ENCODE results near the gene PAPSS2.

Gene PAPSS2

GRCh38 chr10:87672551-87672950 is 12.9 kb downstream of the PAPSS2 start:
- DNase-seq = no peak

- no peak for DNase-seq
Observed at GRCh38 chr10:87674943-87675342, 15.3 kb downstream of the PAPSS2 start.

DNA sequence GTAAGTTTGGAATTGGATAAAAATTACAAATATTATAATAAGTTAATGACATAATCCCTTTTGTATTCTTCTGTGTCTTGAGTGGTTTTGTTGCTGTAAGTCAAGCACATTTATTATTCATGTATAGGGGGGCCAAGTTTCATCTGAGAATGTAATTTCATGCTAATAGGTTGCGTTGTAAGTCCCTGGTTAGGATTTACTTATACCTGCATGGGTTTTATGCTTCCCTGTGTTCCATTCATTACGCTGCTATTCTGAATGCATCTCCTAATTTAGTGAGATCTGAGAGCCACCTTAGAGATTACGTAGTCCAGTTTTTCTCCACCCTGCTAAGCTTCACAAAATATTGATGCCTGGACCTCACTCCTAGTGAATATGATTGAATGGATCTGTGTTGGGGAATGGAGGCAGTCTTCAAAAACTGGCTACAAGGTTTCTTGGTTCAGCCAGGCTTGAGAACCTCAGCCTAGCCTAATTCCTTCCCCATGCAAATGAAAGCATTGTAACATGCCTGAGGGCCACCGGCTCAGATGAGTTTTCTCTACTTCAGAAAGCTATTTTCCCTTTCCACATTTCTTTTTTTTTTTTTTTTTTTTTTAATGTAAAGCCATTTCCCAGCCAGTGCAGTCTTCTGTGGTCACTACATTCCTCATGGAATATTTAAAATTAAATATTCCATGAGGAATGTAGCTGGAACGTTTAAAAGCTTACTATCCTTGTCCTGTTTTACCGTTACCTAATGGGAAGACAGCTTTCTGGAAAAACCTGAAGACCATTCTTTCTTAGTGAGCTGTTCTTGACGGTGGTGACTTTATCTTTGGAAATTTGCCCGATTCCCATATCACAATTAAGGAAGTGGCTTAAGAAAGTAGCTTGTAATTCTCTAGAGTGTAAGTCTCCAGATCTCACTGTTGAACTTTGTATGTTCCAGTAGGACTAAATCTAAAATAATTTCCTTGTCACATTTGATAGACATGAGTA is 16.0 kb downstream of the PAPSS2 start:
- DNase-seq = no peak

GRCh38 chr10:87677595-87677994 is 17.9 kb downstream of the PAPSS2 start:
- no peak for DNase-seq

- DNase-seq = no peak
Observed at GRCh38 chr10:87678302-87678701, 18.6 kb downstream of the PAPSS2 start.

DNA sequence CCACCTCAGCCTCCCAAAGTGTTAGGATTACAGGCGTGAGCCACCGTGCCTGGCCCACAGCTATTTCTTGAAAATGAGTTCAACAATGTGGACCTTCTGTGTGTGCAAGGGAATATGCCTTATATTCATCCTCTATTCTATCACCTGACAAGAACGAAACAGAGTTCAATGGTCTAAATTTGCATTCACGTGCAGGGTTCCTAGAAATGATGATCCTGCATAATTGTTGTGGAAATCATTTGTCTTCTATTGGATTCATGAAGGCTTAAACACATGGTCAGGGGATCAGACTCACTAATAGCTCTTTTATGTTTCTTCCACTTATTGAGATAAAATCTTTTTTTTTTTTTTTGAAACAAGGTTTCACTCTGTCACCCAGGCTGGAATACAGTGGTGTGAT is 23.7 kb downstream of the PAPSS2 start:
- DNase-seq = no peak

- DNase-seq = no peak
Observed at GRCh38 chr10:87684001-87684638, 24.4 kb downstream of the PAPSS2 start.

DNA sequence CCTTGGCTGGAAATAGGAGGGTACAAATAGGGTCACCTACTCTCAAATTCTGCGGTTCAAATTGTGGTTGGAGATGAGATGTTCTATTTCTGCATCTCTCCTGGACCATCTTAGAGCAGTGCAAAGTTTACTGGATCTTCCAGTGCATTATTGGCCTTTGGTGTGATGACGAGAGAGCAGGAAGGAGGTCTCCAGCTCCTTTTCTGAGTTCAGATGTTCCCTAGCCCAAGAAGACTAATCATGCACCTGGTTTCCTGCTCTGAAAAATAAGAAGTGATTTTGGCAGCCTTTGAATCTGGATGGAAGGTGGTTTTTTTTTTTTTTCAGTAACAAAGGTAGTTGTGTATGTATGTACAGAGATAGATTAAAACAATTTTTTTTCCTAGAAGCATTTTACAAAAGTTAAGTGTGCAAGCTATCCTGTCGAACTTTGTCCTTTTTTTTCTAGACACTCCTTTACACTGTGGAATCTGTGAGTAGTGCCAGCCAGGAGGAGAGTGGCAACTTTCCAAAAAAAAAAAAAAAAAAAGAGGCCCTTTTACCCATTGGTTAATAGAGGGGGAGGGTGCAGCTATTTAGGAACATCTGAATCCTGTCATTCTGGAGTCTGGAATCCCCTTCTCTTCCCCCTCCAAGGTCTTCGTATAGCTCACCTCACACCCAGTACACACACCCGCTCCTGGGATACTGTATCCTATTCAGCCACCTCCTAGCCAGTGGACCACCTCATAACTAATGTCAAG is 26.3 kb downstream of the PAPSS2 start:
- no peak for DNase-seq

DNA sequence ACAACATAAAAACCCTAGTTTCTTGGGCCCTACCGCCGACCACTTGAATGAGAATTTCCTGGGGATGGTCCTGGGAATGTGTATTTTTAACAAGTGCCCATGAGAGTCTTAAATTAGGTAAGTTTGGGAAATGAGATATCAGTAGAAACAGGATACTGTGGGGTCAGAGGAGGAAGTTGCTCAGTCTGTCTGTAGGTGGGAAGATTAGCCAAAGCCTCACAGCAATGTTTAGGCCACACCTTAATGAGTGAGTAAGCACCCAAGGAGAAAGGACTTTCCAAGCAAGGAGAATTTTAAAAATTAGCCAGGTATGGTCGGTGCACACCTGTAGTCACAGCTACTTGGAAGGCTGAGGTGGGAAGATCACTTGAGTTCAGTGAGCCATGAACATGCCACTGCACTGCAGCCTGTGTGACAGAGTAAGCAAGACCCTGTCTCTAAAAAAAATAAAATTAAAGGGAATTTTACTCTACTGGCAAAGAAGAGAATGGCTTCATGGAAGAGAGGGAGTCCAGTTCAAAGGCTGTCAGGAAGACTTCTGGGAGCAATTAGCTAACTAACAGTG is 31.9 kb downstream of the PAPSS2 start:
- no peak for DNase-seq

- no peak for DNase-seq
Observed at GRCh38 chr10:87692956-87693484, 33.3 kb downstream of the PAPSS2 start.

DNA sequence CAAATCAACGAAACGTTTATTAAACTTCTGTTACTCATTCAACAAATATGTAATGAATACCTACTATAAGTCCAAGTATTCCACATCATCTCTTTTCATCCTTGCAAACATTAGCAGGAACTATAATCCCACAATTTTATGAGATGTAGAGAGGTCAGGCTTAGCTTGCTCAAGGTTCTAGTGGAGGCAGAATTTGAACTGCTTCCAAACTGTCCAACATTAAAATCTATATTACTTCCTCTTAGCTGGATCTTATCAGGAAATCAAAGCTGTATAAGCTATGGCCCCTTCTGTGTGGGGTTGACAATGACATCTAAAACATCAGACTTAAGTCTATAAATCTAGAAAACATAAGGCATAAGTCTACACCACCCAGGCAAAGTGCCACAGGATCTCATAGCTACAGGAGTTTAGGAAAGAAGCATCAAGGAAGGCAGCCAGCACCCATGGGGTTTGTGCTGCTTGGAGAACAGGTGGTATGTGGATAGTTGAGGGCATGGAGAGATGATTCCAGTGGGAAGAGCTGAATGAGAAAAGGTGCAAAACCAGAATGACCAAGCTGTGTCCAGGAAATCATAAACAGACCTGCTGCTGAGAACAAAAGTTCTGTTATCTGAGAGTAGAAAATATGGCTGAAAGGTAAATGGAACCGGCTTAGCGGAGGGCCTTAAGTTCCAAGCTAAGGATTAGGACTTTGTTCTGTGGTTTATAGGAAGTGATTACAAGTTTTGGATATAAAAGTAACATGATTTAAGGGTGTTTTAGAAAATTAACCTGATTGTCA is 34.5 kb downstream of the PAPSS2 start:
- DNase-seq = no peak

- DNase-seq = no peak
Observed at GRCh38 chr10:87695074-87695473, 35.4 kb downstream of the PAPSS2 start.

DNA sequence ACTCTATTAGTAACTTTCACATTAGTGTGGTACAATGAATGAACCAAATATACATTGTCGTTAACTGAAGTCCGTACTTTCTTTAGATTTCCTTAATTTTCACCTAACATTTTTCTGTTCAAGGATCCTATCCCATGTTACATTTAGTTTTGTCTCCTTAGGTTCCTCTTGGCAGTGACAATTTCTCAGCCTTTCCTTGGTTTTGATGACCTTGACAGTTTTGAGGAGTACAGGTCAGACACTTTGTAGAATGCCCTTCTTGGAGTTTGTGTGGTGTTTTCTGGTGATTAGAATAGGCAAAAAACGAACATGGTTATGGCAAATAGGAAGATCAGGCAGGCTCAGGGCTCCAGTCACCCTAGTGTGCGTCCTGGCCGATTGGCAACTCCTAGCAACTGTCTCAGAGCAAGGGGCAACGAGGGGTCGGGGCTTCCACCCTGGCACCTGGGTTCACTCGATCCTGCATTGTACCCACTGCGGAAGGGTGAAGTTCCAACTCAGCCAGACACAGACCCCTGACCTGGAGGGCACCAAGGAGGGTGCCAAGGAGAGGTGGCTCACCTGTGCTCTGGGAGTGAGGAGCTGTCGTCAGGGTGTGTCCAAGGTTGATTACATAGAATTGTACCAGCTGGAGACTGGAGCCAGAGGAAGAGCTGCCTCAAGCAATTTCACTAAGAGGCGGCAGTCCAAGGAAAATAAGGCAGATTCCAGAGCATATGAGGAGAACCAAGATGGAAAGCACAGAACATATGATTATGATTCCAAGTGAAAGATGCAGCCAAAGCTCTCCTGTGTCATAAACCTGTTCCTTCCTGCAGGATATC is 37.5 kb downstream of the PAPSS2 start:
- DNase-seq = no peak

GRCh38 chr10:87700031-87700796 is 40.5 kb downstream of the PAPSS2 start:
- DNase-seq = no peak

DNA sequence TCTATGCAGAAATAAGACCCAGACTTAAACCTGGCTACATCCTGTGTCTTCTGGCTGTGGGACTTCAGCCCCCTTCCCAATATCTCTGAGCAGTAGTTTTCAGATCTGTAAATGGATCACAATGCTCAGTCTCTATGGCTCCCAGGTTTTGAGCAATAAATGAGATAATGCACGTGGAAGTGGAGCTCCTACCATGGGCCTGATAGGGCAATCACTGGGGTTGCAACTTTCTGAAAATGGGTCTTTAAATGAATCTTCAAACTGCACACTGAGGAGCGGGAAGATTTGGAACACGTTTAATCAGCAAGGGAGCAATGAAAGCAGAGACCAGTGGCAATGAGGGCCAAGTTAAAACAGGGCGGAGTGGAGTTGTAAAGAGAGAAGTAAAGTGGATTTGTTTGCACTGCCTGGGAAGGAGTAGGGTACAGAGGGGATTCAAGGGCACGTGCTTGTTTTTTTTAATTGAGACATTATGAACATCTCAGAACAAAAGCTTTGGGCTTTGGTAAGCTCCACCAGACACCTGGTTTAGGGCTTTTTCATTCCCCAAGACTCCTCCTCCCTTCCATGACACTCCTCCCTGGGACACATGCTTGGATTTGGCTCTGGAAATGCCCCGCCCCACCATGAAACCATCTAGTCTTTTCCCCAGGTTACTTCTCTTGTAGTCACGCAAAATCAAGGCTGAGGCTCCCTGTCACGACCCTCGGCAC is 42.7 kb downstream of the PAPSS2 start:
- DNase-seq = no peak

GRCh38 chr10:87702973-87703294 is 43.3 kb downstream of the PAPSS2 start:
- no peak for DNase-seq

DNA sequence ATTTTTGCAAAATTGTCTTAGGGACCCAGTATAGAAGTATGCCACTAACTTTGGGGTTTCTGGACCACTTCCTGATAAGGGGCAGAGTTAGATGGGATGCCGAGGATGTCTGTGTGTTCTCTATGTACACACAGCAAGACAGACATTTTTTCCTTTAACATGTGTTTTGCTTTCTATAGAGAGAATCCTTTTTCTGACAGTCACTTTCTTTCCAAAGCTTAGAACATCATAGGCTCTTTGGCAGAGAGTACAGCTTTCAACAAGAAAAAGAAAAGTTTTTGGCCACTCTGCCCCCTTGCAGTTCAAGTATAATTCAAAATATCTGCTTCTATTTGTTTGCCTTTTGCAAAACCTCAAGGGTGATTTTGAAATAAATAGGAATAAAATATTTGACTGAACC is 44.1 kb downstream of the PAPSS2 start:
- DNase-seq = no peak

DNA sequence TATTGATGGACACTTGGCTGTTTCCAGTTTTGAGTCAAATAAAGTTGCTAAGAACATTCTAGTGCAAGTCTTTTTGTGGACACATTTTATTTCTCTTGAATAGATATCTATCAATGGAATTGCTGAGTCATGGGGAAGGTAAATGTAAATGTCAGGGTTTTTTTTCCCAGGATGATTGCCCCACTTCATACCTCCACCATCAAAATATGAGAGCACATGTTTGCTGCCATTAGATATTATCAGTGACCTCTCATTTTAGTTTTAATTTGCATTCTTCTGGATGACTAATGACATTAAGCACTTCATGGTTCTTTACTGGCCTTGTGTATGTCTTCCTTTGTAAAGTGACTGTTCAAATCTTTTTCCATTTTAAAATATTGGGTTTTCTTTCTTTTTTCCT is 45.7 kb downstream of the PAPSS2 start:
- DNase-seq = no peak

DNA sequence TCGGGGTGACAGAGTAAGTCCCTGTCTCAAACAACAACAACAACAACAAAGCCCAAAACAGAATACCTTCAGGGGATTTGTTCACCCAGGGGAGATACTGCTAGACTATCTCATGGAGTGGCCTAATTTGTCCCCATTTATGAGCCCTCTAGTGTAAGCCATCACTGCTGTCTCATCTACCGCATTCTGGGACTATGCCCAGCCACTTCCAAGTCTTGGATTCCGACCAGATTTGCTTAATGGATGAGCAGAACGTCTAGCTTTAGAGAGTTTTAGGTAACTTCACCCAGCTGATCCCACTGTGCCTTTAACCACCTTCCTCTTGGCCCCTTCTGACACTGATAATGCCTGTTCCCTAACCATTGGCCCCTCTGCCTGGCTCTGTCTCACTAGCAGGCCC is 47.1 kb downstream of the PAPSS2 start:
- no peak for DNase-seq

GRCh38 chr10:87707254-87707653 is 47.6 kb downstream of the PAPSS2 start:
- no peak for DNase-seq

Measured in NCI-H1436 treated with DMSO at 0.1 percent for 48 hours (cell line).